K562 (cell line): ENCODE data around the gene ANKS1B. TPM values are rescaled to one million over a fixed set of nuclear protein-coding genes. Genes with fewer than 3 reads are reported as not detected.

Source experiments
- ATAC-seq: fragments of 200-7000 bp; cut with Tn5 transposase; 3 replicates; pipeline ENCODE4 v1.9.1; 2020; ENCODE audit warnings: moderate library complexity
- BruUV-seq: library from RNA; stranded (reverse); fragments of 400-500 nt; replicated peaks from 2 replicates; lab custom pipeline; 2021; lab: Mats Ljungman, UMichigan
- CTCF ChIA-PET: fragments of 300-600 bp; formaldehyde crosslinking; extraction: SDS; loops from one replicate; lab custom pipeline; 2021; ENCODE audit warnings: low intra/inter-chr PET ratio; lab: Yijun Ruan, JAX
- POLR2A ChIA-PET: fragments of 300-600, 350-650 bp; sonication (Branson Sonifier 250); formaldehyde crosslinking; extraction: SDS; loops from one replicate; lab custom pipeline; 2021; ENCODE audit warnings: antibody characterized with exemption, inconsistent platforms; lab: Yijun Ruan, JAX
- DNase-seq, 4 experiments: peaks; one replicate each; pipeline versions ENCODE4 v3.0.0 to v3.0.0-alpha.2; 2011 to 2018; ENCODE audit warnings: low spot score in 3 of 4, mixed read lengths in 3 of 4; ENCODE audit errors: extremely low read depth in 1 of 4
- FAIRE-seq: peaks from 2 replicates; lab custom pipeline; 2011; peaks lifted over from hg19 to GRCh38; lab: Jason Lieb, UNC
- H2AFZ ChIP-seq: 2 replicates; pipeline ENCODE4 v1.6.0; 2011; ENCODE audit warnings: low read depth, low read length, control low read depth, inconsistent platforms
- H3K27ac ChIP-seq: fragments of 200-600 bp; 3 replicates; pipeline ENCODE4 v1.8.0; 2011; ENCODE audit warnings: low read depth, mild to moderate bottlenecking, control low read depth, inconsistent platforms, low read length, moderate library complexity, mixed read lengths; ENCODE audit errors: extremely low read depth
- H3K27me3 ChIP-seq, 2 experiments: fragments of 300-600 bp in 1 of 2; 2 replicates in 1 of 2; 3 replicates in 1 of 2; pipeline versions ENCODE4 v1.6.0 to v1.8.0; 2011; ENCODE audit warnings: inconsistent platforms in 2 of 2, low read length in 2 of 2, mild to moderate bottlenecking in 1 of 2, mixed read lengths in 1 of 2, moderate library complexity in 1 of 2; ENCODE audit not compliant: control insufficient read depth in 2 of 2, insufficient read depth in 2 of 2
- H3K36me3 ChIP-seq: fragments of 300-600 bp; 3 replicates; pipeline ENCODE4 v1.8.0; 2011; ENCODE audit warnings: mild to moderate bottlenecking, low read length, inconsistent platforms; ENCODE audit not compliant: control insufficient read depth, insufficient read depth
- H3K4me1 ChIP-seq, 2 experiments: fragments of 200-600 bp in 1 of 2; replicated peaks in 1 of 2; 2 replicates in 1 of 2; 3 replicates in 1 of 2; pipeline versions ENCODE4 v1.5.1 to v1.8.0; 2011; ENCODE audit warnings: inconsistent platforms in 2 of 2, low read length in 2 of 2, mild to moderate bottlenecking in 1 of 2, mixed read lengths in 1 of 2, moderate library complexity in 1 of 2; ENCODE audit not compliant: control insufficient read depth in 2 of 2, insufficient read depth in 2 of 2
- H3K4me2 ChIP-seq: 2 replicates; pipeline ENCODE4 v1.6.1; 2011; ENCODE audit warnings: low read length, control low read depth, inconsistent platforms, mixed read lengths; ENCODE audit not compliant: insufficient read depth
- H3K4me3 ChIP-seq: fragments of 200-600 bp; sonication (generic), shearing (Covaris generic); 2 replicates; pipeline ENCODE4 v1.5.1; 2016; ENCODE audit warnings: control low read depth, inconsistent platforms
- H3K79me2 ChIP-seq: fragments of 200-600 bp; 3 replicates; pipeline ENCODE4 v1.8.0; 2011; ENCODE audit warnings: low read length, inconsistent platforms; ENCODE audit not compliant: control insufficient read depth, insufficient read depth
- H3K9ac ChIP-seq, 2 experiments: 2 replicates each; pipeline versions ENCODE4 v1.6.0 to v1.6.1; 2011; ENCODE audit warnings: low read depth in 2 of 2, low read length in 2 of 2, control low read depth in 1 of 2, inconsistent platforms in 1 of 2, mild to moderate bottlenecking in 1 of 2, mixed read lengths in 1 of 2; ENCODE audit not compliant: insufficient read depth in 1 of 2
- H3K9me1 ChIP-seq: one replicate; pipeline ENCODE4 v1.6.0; 2011; ENCODE audit warnings: inconsistent platforms, mild to moderate bottlenecking, low read length, moderate library complexity; ENCODE audit not compliant: control insufficient read depth, insufficient read depth
- H3K9me3 ChIP-seq: replicated peaks from 2 replicates; pipeline ENCODE4 v1.5.1; 2011; ENCODE audit warnings: low read depth, low read length, inconsistent platforms; ENCODE audit not compliant: control insufficient read depth, insufficient read depth
- H4K20me1 ChIP-seq: replicated peaks from 2 replicates; pipeline ENCODE4 v1.6.1; 2011; ENCODE audit warnings: low read length, inconsistent platforms, mixed read lengths; ENCODE audit not compliant: control insufficient read depth, insufficient read depth
- NUFIP1 ChIP-seq: fragments of 450-650 bp; IDR thresholded peaks from 2 replicates; pipeline ENCODE4 v1.6.1; 2018; ENCODE audit not compliant: partially characterized antibody
- SRF ChIP-seq, 2 experiments: fragments of 250-450, 450-650 bp in 1 of 2; sonication (Bioruptor Pico) in 1 of 2; sonication (generic) in 1 of 2; formaldehyde crosslinking; IDR thresholded peaks; 2 replicates each; pipeline versions ENCODE4 v1.5.0 to v1.5.1; 2020 to 2022; ENCODE audit warnings: mild to moderate bottlenecking in 1 of 2, missing genetic modification reagents in 1 of 2
- ZNF436 ChIP-seq: fragments of 250-450, 450-650 bp; sonication (Bioruptor Pico); formaldehyde crosslinking; IDR thresholded peaks from 2 replicates; pipeline ENCODE4 v1.7.0; 2020; ENCODE audit warnings: mild to moderate bottlenecking
- WGBS: fragments of 100-300 bp; shearing (Covaris generic); methylation state at CpG from one replicate; pipeline ENCODE4 v1.1.6; 2016; ENCODE audit warnings: low coverage, mixed read lengths; ENCODE audit not compliant: insufficient coverage; ENCODE audit errors: missing lambda C conversion rate; 5-methylcytosine and 5-hydroxymethylcytosine counted together
- in situ Hi-C: fragments of 300-500 bp; cut with MboI; formaldehyde crosslinking; loops from 4 replicates; pipeline ENCODE4 v1.15.0; 2018; ENCODE audit warnings: inconsistent platforms, mixed read lengths
- intact Hi-C: fragments of 100-400 bp; cut with micrococcal nuclease; formaldehyde crosslinking; loops from 2 replicates; pipeline ENCODE4 v1.14.2; 2022
- polyA plus RNA-seq, 8 experiments: library from polyadenylated mRNA; depleted of rRNA in 4 of 8; stranded (reverse) in 5 of 8; unstranded in 3 of 8; fragments of >200 nt; fragmentation: Nextera tagmentation in 2 of 8; fragmentation: Illumina TruSeq in 1 of 8; extraction: Ambion mirVana in 2 of 8; extraction: Trizol in 1 of 8; gene quantifications; 2 replicates each; pipeline versions ENCODE4 v1.2.1 to v1.2.3, GENCODE V29; 2011 to 2014; ENCODE audit warnings: inconsistent platforms in 1 of 8, missing spikeins in 1 of 8
- total RNA-seq, 7 experiments: library from RNA; depleted of rRNA in 6 of 7; stranded (reverse); fragments of >200 nt in 6 of 7; fragmentation: Illumina TruSeq in 2 of 7; extraction: Trizol in 2 of 7; gene quantifications; 2 replicates each; pipeline versions ENCODE4 v1.2.1 to v1.2.3, GENCODE V29; 2011 to 2021; ENCODE audit warnings: low replicate concordance in 1 of 7
- TF ChIP-seq, protein P1 (sequence below): IDR thresholded peaks from 3 replicates; pipeline ENCODE4 v1.6.1; 2011; ENCODE audit warnings: borderline replicate concordance, mild to moderate bottlenecking, moderate library complexity; ENCODE audit not compliant: insufficient read length; ENCODE audit errors: extremely low read depth

The ANKS1B gene
- total and polyA plus RNA-seq, 9 of the 15 experiments (the other 6 are each of a cell fraction or from before 2014, with no cell fraction given): 0.04 to 0.47 (median 0.28) TPM; not detected in 4

GRCh38 chr12:99232324-99232723, 752.4 kb downstream of the ANKS1B start:
- Histone ChIP-seq H3K4me2 (no peak overlapping the region), H3K9ac (no peak overlapping the region), H2AFZ (no peak overlapping the region), H3K79me2 (no peaks in the 10 kb centered on the region), H3K27me3 (no peaks in the 10 kb centered on the region), H3K9me3 (no peaks in the 10 kb centered on the region), H4K20me1 (no peaks in the 10 kb centered on the region), H3K4me1 (no peaks in the 10 kb centered on the region), H3K4me3 (no peak overlapping the region), H3K36me3 (no peaks in the 10 kb centered on the region), H3K9me1 (no peaks in the 10 kb centered on the region), H3K27ac (no peak overlapping the region)
- in situ Hi-C loops: no loop called here
- POLR2A ChIA-PET: no interaction called here
- TF ChIP-seq, protein P1, sequence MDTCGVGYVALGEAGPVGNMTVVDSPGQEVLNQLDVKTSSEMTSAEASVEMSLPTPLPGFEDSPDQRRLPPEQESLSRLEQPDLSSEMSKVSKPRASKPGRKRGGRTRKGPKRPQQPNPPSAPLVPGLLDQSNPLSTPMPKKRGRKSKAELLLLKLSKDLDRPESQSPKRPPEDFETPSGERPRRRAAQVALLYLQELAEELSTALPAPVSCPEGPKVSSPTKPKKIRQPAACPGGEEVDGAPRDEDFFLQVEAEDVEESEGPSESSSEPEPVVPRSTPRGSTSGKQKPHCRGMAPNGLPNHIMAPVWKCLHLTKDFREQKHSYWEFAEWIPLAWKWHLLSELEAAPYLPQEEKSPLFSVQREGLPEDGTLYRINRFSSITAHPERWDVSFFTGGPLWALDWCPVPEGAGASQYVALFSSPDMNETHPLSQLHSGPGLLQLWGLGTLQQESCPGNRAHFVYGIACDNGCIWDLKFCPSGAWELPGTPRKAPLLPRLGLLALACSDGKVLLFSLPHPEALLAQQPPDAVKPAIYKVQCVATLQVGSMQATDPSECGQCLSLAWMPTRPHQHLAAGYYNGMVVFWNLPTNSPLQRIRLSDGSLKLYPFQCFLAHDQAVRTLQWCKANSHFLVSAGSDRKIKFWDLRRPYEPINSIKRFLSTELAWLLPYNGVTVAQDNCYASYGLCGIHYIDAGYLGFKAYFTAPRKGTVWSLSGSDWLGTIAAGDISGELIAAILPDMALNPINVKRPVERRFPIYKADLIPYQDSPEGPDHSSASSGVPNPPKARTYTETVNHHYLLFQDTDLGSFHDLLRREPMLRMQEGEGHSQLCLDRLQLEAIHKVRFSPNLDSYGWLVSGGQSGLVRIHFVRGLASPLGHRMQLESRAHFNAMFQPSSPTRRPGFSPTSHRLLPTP: no peak
- TF ChIP-seq ZNF436 (no peak), SRF (CRISPR knock-in tag; IDR thresholded peaks at IDR 0.05) (no peak), NUFIP1 (no peak)
- WGBS: under 1% methylated on average over 4 of the region's 4 CpGs
- CTCF ChIA-PET: no interaction called here
- DNase-seq: no peak
- BruUV-seq: no TSS peak
- intact Hi-C loops: no loop called here
- ATAC-seq: no peak
- FAIRE-seq: no peak
